Epithelial cell of proximal tubule (primary cell): ENCODE measurements around the gene IFT43. TPM values are rescaled to one million over a fixed set of nuclear protein-coding genes. Genes with fewer than 3 reads are reported as not detected.

Source experiments
- DNase-seq: peaks from one replicate; pipeline ENCODE4 v3.0.0-alpha.2; 2011; ENCODE audit warnings: low read depth
- H3K4me3 ChIP-seq: 2 replicates; pipeline ENCODE4 v1.5.1; 2011; ENCODE audit warnings: low read depth, mild to moderate bottlenecking, low read length
- CTCF ChIP-seq: conservative IDR thresholded peaks from 2 replicates; pipeline ENCODE4 v1.5.1; 2012; ENCODE audit warnings: low read depth, mild to moderate bottlenecking, low read length
- total RNA-seq: library from RNA; depleted of rRNA; stranded (reverse); fragments of >200 nt; gene quantifications from 2 replicates; pipeline ENCODE4 v1.2.3, GENCODE V29; 2015

Gene IFT43
- total RNA-seq, 1 donor from 2014 or later: 28.3 TPM

- no peak for DNase-seq
- no peak for TF ChIP-seq CTCF
Observed at GRCh38 chr14:76081642-76082041, 96.1 kb downstream of the IFT43 start.

GRCh38 chr14:76083796-76084765 is 98.5 kb downstream of the IFT43 start:
- no peak for TF ChIP-seq CTCF
- no peak for DNase-seq

More at GRCh38 chr14:76081642-76082041, 96.1 kb downstream of the IFT43 start:
- H3K4me3 ChIP-seq: no peak overlapping the region

GRCh38 chr14:76085358-76085757 is 99.8 kb downstream of the IFT43 start:
- no peak overlapping the region for H3K4me3 ChIP-seq
- TF ChIP-seq CTCF: no peak
- no peak for DNase-seq

More at GRCh38 chr14:76083796-76084765, 98.5 kb downstream of the IFT43 start:
- H3K4me3 ChIP-seq: no peak overlapping the region

- no peak for DNase-seq
- no peak overlapping the region for H3K4me3 ChIP-seq
- no peak for TF ChIP-seq CTCF
Observed at GRCh38 chr14:76086636-76087035, 101.1 kb downstream of the IFT43 start.

- no peak overlapping the region for H3K4me3 ChIP-seq
- no peak for TF ChIP-seq CTCF
- DNase-seq: no peak
Observed at GRCh38 chr14:76088326-76088725, 102.8 kb downstream of the IFT43 start.

- TF ChIP-seq CTCF: no peak
- DNase-seq: no peak
- no peak overlapping the region for H3K4me3 ChIP-seq
Observed at GRCh38 chr14:76088771-76089571, 103.4 kb downstream of the IFT43 start.
